CD4-positive, alpha-beta T cell (primary cell): Measurements from ENCODE around the gene VRK1. TPM values are rescaled to one million over a fixed set of nuclear protein-coding genes. Genes with fewer than 3 reads are reported as not detected.

Experiments
- ATAC-seq: fragments of 200-7000 bp; cut with Tn5 transposase; one replicate; pipeline ENCODE4 v1.10.0; 2022; ENCODE audit warnings: mild to moderate bottlenecking; ENCODE audit not compliant: poor library complexity
- CTCF ChIA-PET: fragments of 350-600 bp; sonication (Branson Sonifier 250); formaldehyde crosslinking; loops from one replicate; lab custom pipeline; 2021; ENCODE audit warnings: antibody characterized with exemption, inconsistent platforms; lab: Charles Lee
- POLR2A ChIA-PET: fragments of 350-600 bp; sonication (Branson Sonifier 250); formaldehyde crosslinking; loops from one replicate; lab custom pipeline; 2021; ENCODE audit warnings: antibody characterized with exemption, inconsistent platforms; lab: Charles Lee
- DNase-seq, 14 experiments: peaks; one replicate each; pipeline ENCODE4 v3.0.0-alpha.2; 2013 to 2020; ENCODE audit warnings: mixed read lengths in 2 of 14
- H3K27ac ChIP-seq, 2 donors: one replicate each; pipeline versions ENCODE4 v1.5.1 to v1.7.0; 2013; ENCODE audit warnings: low read length in 2 of 2, low read depth in 1 of 2, mild to moderate bottlenecking in 1 of 2
- H3K27me3 ChIP-seq, 2 experiments: 1 replicate in 1 of 2; 2 replicates in 1 of 2; pipeline versions ENCODE4 v1.6.1 to v1.7.0; 2013; ENCODE audit warnings: low read length in 2 of 2, control low read depth in 1 of 2, mild to moderate bottlenecking in 1 of 2, moderate library complexity in 1 of 2; ENCODE audit not compliant: insufficient read depth in 2 of 2, control insufficient read depth in 1 of 2
- H3K36me3 ChIP-seq: one replicate; pipeline ENCODE4 v1.6.1; 2013; ENCODE audit warnings: low read length, control low read depth; ENCODE audit not compliant: insufficient read depth
- H3K4me1 ChIP-seq: one replicate; pipeline ENCODE4 v1.6.1; 2013; ENCODE audit warnings: low read length, control low read depth; ENCODE audit not compliant: insufficient read depth
- H3K4me3 ChIP-seq: one replicate; pipeline ENCODE4 v1.5.1; 2013; ENCODE audit warnings: mild to moderate bottlenecking, low read length, moderate library complexity
- H3K9me3 ChIP-seq, 2 experiments: 1 replicate in 1 of 2; 2 replicates in 1 of 2; pipeline versions ENCODE4 v1.6.1 to v1.7.0; 2013; ENCODE audit warnings: low read length in 2 of 2, mild to moderate bottlenecking in 2 of 2, control low read depth in 1 of 2, moderate library complexity in 1 of 2; ENCODE audit not compliant: control insufficient read depth in 1 of 2, insufficient read depth in 1 of 2
- H3K27ac Mint-ChIP-seq: one replicate; pipeline ENCODE4 v1.8.0; 2020; ENCODE audit warnings: mixed read lengths
- H3K27me3 Mint-ChIP-seq: one replicate; pipeline ENCODE4 v1.8.0; 2021; ENCODE audit warnings: mixed read lengths
- H3K36me3 Mint-ChIP-seq: one replicate; pipeline ENCODE4 v1.8.0; 2021; ENCODE audit warnings: low read depth, mixed read lengths
- H3K4me1 Mint-ChIP-seq: one replicate; pipeline ENCODE4 v1.8.0; 2021; ENCODE audit warnings: low read depth, mixed read lengths
- H3K4me3 Mint-ChIP-seq: one replicate; pipeline ENCODE4 v1.8.0; 2020; ENCODE audit warnings: mild to moderate bottlenecking, mixed read lengths
- H3K9me3 Mint-ChIP-seq: one replicate; pipeline ENCODE4 v1.8.0; 2020; ENCODE audit warnings: mixed read lengths
- intact Hi-C, 2 experiments: fragments of 100-400 bp; cut with DNase I in 1 of 2; cut with micrococcal nuclease in 1 of 2; formaldehyde crosslinking; loops; one replicate each; pipeline versions ENCODE4 v1.15.1 to v1.9.0; 2023 to 2025; cut with DNase I, micrococcal nuclease
- total RNA-seq, 174 experiments: library from RNA in 2 of 174; stranded (reverse) in 2 of 174; gene quantifications; one replicate each; pipeline ENCODE4 v1.2.3 and lab custom pipeline; 2021 to 2026
- TF ChIP-seq, protein P1 (sequence below): fragments of 200-600 bp; IDR thresholded peaks from one replicate; pipeline ENCODE4 v1.8.0; 2022; ENCODE audit warnings: antibody characterized with exemption, mild to moderate bottlenecking

The VRK1 gene
- total RNA-seq, 2 experiments from 2014 or later, result 36.7 to 41.0 TPM

- H3K36me3 ChIP-seq, result no peaks in the 10 kb centered on the region
- ATAC-seq (no peak), DNase-seq (no peak)
- no peaks in the 10 kb centered on the region for H3K27me3 Mint-ChIP-seq
- CTCF ChIA-PET, result no interaction called here
- H3K27me3 ChIP-seq, result no peaks in the 10 kb centered on the region
- H3K27ac Mint-ChIP-seq, result no peak overlapping the region
- H3K36me3 Mint-ChIP-seq, result peaks cover 11% of the 10 kb centered on the region
- H3K4me3 Mint-ChIP-seq, result no peak overlapping the region
- H3K4me3 ChIP-seq, result no peak overlapping the region
- no peaks in the 10 kb centered on the region for H3K9me3 ChIP-seq
- TF ChIP-seq, protein P1, sequence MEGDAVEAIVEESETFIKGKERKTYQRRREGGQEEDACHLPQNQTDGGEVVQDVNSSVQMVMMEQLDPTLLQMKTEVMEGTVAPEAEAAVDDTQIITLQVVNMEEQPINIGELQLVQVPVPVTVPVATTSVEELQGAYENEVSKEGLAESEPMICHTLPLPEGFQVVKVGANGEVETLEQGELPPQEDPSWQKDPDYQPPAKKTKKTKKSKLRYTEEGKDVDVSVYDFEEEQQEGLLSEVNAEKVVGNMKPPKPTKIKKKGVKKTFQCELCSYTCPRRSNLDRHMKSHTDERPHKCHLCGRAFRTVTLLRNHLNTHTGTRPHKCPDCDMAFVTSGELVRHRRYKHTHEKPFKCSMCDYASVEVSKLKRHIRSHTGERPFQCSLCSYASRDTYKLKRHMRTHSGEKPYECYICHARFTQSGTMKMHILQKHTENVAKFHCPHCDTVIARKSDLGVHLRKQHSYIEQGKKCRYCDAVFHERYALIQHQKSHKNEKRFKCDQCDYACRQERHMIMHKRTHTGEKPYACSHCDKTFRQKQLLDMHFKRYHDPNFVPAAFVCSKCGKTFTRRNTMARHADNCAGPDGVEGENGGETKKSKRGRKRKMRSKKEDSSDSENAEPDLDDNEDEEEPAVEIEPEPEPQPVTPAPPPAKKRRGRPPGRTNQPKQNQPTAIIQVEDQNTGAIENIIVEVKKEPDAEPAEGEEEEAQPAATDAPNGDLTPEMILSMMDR, result no peak
- POLR2A ChIA-PET, result no interaction called here
- H3K4me1 Mint-ChIP-seq, result no peaks in the 10 kb centered on the region
- no peak overlapping the region for H3K27ac ChIP-seq
- intact Hi-C loops, result no loop called here
- H3K4me1 ChIP-seq, result no peaks in the 10 kb centered on the region
- no peaks in the 10 kb centered on the region for H3K9me3 Mint-ChIP-seq
These were observed 97.8 kb downstream of the VRK1 start for GRCh38 chr14:96894966-96895365.

DNA sequence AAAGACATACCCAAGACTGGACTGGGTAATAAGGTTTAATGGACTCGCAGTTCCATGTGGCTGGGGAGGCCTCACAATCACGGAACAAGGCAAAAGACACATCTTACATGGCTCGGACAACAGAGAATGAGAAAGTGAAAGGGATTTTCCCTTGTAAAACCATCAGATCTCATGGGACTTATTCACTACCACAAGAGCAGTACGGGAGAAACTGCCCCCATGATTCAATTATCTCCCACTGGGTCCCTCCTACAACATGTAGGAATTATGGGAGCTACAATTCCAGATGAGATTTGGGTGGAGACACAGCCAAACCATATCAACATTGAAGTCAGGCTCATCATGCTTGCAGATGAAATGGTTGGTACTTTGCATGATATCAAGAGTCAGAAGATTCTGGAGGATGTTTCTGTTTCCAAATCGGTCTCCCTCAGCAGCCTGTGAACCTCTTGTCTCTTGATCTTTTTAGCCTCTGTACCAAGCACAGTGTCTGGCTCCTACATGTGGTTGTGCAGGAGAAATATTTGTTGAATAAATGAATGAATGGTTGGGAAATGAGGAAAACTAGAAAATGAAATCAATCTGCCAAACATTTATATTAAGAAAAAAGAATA is 98.6 kb downstream of the VRK1 start:
- intact Hi-C loops, result no loop called here

DNA sequence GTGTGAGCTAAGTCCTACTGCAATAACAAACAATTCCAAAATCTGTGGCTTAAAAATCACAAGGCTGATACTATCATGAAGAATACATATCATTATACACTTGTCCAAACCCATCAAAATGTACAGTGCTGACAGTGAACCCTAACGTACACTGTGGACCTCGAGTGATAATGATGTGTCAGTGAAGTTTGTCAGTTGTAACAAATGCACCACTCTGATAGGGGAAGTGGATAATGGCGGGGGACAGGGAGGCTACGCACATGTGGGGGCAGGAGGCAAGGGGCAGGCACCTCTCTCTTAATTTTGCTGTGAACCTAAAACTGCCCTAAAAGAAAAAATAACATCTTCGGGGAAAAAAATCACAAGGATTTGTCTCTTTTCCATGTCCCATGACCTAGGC is 100.0 kb downstream of the VRK1 start:
- Mint-ChIP-seq H3K4me1 (no peaks in the 10 kb centered on the region), H3K36me3 (peaks cover 11% of the 10 kb centered on the region), H3K4me3 (no peak overlapping the region), H3K27ac (no peak overlapping the region), H3K27me3 (no peaks in the 10 kb centered on the region), H3K9me3 (no peaks in the 10 kb centered on the region)
- intact Hi-C loops, result no loop called here
- H3K36me3 ChIP-seq, result no peaks in the 10 kb centered on the region
- H3K4me3 ChIP-seq, result no peak overlapping the region
- no peak for DNase-seq
- ChIA-PET CTCF (no interaction called here), POLR2A (no interaction called here)
- H3K27me3 ChIP-seq, result no peaks in the 10 kb centered on the region
- H3K27ac ChIP-seq, result no peak overlapping the region
- H3K9me3 ChIP-seq, result no peaks in the 10 kb centered on the region
- no peaks in the 10 kb centered on the region for H3K4me1 ChIP-seq
- TF ChIP-seq, protein P1, result no peak
- no peak for ATAC-seq

More for the DNA sequence above, 98.6 kb downstream of the VRK1 start:
- Mint-ChIP-seq H3K36me3 (peaks cover 11% of the 10 kb centered on the region), H3K4me1 (no peaks in the 10 kb centered on the region), H3K27me3 (no peaks in the 10 kb centered on the region), H3K9me3 (no peaks in the 10 kb centered on the region), H3K4me3 (no peak overlapping the region), H3K27ac (no peak overlapping the region)
- Histone ChIP-seq H3K4me1 (no peaks in the 10 kb centered on the region), H3K27me3 (no peaks in the 10 kb centered on the region), H3K36me3 (no peaks in the 10 kb centered on the region), H3K9me3 (no peaks in the 10 kb centered on the region), H3K27ac (no peak overlapping the region), H3K4me3 (no peak overlapping the region)
- ATAC-seq, result no peak
- DNase-seq, result no peak
- ChIA-PET CTCF (no interaction called here), POLR2A (no interaction called here)
- TF ChIP-seq, protein P1, result no peak
